Natural killer cell treated with Interleukin-12 subunit alpha and Interleukin-12 subunit beta and Interleukin-15 and Interleukin-18, amount 100 ng/mL, for 72 hours (primary cell): ENCODE measurements around the gene CXCR1. TPM values are rescaled to one million over a fixed set of nuclear protein-coding genes. Genes with fewer than 3 reads are reported as not detected.

Experiments used
- ATAC-seq, 2 donors: fragments of 150-1000 bp; cut with Tn5 transposase in 1 of 2; sonication (Bioruptor Pico), chemical (Tn5 transposase) in 1 of 2; 2 replicates each; pipeline ENCODE4 v1.10.0; 2021
- DNase-seq: peaks from one replicate; pipeline ENCODE4 v3.0.0; 2022; ENCODE audit warnings: low spot score
- H3K27ac Mint-ChIP-seq, 2 donors: 1 replicate in 1 of 2; 2 replicates in 1 of 2; pipeline ENCODE4 v1.8.0; 2022; ENCODE audit warnings: mixed read lengths in 2 of 2, mild to moderate bottlenecking in 1 of 2, moderate library complexity in 1 of 2
- H3K27me3 Mint-ChIP-seq, 2 donors: 1 replicate in 1 of 2; 2 replicates in 1 of 2; pipeline ENCODE4 v1.8.0; 2022; ENCODE audit warnings: mixed read lengths in 2 of 2
- H3K36me3 Mint-ChIP-seq: one replicate; pipeline ENCODE4 v1.8.0; 2022; ENCODE audit warnings: mixed read lengths
- H3K4me1 Mint-ChIP-seq, 2 donors: 1 replicate in 1 of 2; 2 replicates in 1 of 2; pipeline ENCODE4 v1.8.0; 2022; ENCODE audit warnings: low read depth in 2 of 2, mixed read lengths in 2 of 2, mild to moderate bottlenecking in 1 of 2
- H3K4me3 Mint-ChIP-seq: one replicate; pipeline ENCODE4 v1.8.0; 2022; ENCODE audit warnings: mixed read lengths
- H3K9me3 Mint-ChIP-seq: 2 replicates; pipeline ENCODE4 v1.8.0; 2022; ENCODE audit warnings: mixed read lengths
- total RNA-seq, 2 donors: library from RNA; stranded (reverse); gene quantifications; one replicate each; pipeline ENCODE4 v1.2.3, GENCODE V29; 2022

The CXCR1 gene
- total RNA-seq = under 1 TPM in 1 of 2 donors, not detected in 1; 0.28 TPM

DNA sequence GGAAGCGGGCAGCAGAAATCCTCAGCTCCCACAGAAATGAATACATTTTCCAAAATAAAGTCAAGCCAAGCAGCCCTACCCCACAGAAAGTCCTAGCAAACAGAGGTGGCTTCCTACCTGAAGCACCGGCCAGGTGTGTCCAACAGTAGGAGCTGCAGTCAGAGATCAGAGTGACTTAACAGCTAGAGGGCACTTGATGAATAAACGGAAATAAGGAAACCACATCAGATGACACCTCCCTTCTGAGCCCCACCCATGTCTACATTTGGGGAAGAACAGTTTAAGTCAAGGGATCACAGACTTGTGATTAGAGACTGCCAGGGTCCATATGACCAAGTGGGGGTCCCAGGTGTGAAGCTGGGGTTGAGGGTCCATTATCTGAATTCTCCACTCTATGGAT lies at the start of gene CXCR1:
Gene CXCR1, minus strand, starts transcription at position 172 of the 400 bp plus-strand sequence. CDS start 1,751 bp downstream, outside the sequence.
- peak; percentile 64 for DNase-seq
- peaks cover 67 to 71% of the 10 kb centered on the region in 2 donors for H3K4me1 Mint-ChIP-seq
- H3K4me3 Mint-ChIP-seq = peak within 1 kb of the TSS; percentile 82
- H3K27me3 Mint-ChIP-seq = no peaks in the 10 kb centered on the region
- no peaks in the 10 kb centered on the region for H3K9me3 Mint-ChIP-seq
- peaks cover 9% of the 10 kb centered on the region for H3K36me3 Mint-ChIP-seq
- ATAC-seq = peak; percentile 77 to 84
- H3K27ac Mint-ChIP-seq = peak within 1 kb of the TSS; percentile 63 to 89

DNA sequence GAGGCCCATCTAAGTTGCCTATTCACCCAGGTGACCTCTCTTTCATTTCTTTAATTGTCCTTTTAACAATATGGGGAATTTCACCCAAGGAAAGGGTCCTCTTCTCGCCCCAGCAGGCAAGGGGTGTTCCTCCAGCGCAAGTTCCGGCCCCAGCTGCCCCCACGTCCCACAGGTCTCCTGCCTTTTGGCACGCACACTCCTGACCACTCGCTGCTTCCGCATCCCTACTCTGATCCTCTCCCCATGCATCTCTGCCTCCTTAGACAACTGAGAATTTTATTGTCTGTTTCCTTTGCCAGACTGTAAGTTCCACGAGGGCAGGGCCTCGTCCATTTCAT lies 49.5 kb upstream of the CXCR1 start:
- Mint-ChIP-seq H3K4me1 (peaks cover 36 to 39% of the 10 kb centered on the region in 2 donors), H3K36me3 (peaks cover 27% of the 10 kb centered on the region), H3K9me3 (no peaks in the 10 kb centered on the region), H3K27ac (peak overlapping the region; percentile 91 to 94), H3K27me3 (peaks cover 0 to under 1% of the 10 kb centered on the region in 2 donors), H3K4me3 (peak overlapping the region; percentile 88)
- ATAC-seq (no peak), DNase-seq (no peak)

DNA sequence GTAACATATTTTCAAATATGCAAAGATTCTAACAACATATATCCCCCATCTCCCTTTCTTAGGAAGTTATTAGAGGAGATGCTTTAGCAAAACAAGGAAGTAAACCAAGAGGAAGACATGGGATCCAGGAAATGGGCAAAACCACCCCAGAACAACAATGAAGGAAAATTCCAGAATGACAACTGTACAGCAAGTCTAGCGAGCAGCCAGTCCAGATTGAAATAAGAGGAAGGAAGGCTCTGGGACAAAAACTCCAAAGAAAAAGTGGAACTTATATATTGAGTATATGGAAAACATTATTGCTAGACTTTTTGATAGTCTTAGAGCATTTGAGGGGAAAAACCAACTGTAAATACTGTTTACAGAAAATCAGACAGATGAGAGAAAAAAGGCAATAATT lies 47.4 kb upstream of the CXCR1 start:
- Mint-ChIP-seq H3K9me3 (peaks cover 4% of the 10 kb centered on the region), H3K36me3 (peaks cover 21% of the 10 kb centered on the region), H3K4me1 (peaks cover 18 to 22% of the 10 kb centered on the region in 2 donors), H3K27me3 (peaks cover 5 to 17% of the 10 kb centered on the region in 2 donors), H3K4me3 (no peak overlapping the region), H3K27ac (peak overlapping the region in 1 of 2 donors; percentile 38)
- ATAC-seq (no peak), DNase-seq (no peak)

DNA sequence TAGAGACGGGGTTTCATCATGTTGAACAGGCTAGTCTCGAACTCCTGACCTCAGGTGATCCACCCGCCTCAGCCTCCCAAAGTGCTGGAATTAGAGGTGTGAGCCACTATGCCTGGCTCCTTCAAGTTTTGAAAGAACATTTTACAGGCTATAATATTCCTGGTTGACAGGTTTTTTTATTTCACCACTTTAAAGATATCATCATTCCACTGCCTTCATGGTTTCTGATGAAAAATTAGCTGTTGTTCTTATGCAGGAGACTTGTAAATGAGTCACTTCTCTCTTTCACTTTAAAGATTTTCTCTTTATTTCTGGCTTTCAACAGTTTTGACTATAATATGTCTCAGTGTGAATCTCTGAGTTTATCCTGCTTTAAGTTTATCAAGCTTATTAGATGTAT lies 42.3 kb upstream of the CXCR1 start:
- H3K27me3 Mint-ChIP-seq = peaks cover 5 to 17% of the 10 kb centered on the region in 2 donors
- H3K4me1 Mint-ChIP-seq = peaks cover 0 to 2% of the 10 kb centered on the region in 2 donors
- H3K27ac Mint-ChIP-seq = no peak overlapping the region
- DNase-seq (no peak), ATAC-seq (no peak)
- peaks cover 9% of the 10 kb centered on the region for H3K36me3 Mint-ChIP-seq
- no peak overlapping the region for H3K4me3 Mint-ChIP-seq
- peaks cover 4% of the 10 kb centered on the region for H3K9me3 Mint-ChIP-seq

DNA sequence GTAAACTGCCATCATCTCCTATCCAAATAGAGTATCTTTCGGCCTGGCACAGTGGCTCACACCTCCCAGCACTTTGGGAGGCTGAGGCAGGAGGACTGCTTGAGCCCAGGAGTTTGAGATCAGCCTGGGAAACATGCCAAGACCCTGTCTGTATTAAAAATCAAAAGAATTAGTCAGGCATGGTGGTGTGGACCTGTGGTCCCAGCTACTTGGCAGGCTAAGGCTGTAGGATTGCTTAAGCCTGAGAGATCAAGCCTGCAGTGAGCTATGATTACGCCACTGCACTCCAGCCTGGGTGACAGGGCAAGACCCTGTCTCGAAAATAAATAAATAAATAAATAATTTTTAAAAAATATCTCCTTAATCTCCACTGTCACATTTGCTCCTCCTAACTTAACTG lies 35.5 kb upstream of the CXCR1 start:
- DNase-seq = no peak
- Mint-ChIP-seq H3K27me3 (peaks cover 8 to 16% of the 10 kb centered on the region in 2 donors), H3K36me3 (no peaks in the 10 kb centered on the region), H3K4me1 (no peaks in the 10 kb centered on the region), H3K9me3 (no peaks in the 10 kb centered on the region), H3K27ac (no peak overlapping the region), H3K4me3 (no peak overlapping the region)
- no peak for ATAC-seq

DNA sequence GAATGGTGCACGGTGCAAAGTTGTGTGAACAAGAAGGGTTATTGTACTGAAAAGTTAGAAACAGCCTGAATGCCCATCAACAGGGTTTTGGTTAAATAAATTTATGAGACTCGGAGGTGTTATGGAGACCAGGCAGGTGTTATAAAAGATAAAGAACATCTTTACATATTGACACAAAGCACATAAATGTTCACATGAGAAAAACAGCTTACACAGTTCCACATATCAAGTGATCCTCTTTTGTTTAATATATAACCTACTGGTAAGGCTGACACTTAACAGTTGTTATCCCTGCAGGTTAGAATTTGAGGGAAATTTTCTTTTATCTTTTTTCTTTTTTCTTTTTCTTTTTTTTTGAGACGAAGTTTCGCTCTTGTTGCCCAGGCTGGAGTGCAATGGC lies 30.2 kb upstream of the CXCR1 start:
- H3K27ac Mint-ChIP-seq = no peak overlapping the region
- peaks cover 11 to 16% of the 10 kb centered on the region in 2 donors for H3K27me3 Mint-ChIP-seq
- H3K4me1 Mint-ChIP-seq = no peaks in the 10 kb centered on the region
- H3K36me3 Mint-ChIP-seq = no peaks in the 10 kb centered on the region
- H3K9me3 Mint-ChIP-seq = no peaks in the 10 kb centered on the region
- H3K4me3 Mint-ChIP-seq = no peak overlapping the region
- DNase-seq = no peak
- ATAC-seq = no peak

DNA sequence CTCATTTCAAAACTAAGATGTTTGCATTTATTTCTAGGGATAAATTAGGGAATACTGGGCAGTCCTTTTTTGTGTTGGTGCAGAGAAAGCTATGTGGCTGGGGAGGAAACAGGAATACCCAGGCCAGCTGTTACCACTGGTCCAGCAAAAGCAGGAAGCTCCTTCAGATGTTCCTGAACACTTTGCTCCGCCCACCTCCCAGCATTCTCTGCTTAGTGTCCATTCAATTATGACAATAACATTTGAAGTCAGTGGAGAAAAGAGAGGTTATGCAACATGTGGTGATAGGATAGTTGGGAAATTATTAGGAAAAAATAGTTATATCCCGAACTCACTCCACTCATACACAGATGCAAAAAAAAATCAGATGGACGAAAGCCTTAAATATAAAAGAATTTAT lies 28.1 kb upstream of the CXCR1 start:
- no peaks in the 10 kb centered on the region for H3K9me3 Mint-ChIP-seq
- no peak overlapping the region for H3K4me3 Mint-ChIP-seq

DNA sequence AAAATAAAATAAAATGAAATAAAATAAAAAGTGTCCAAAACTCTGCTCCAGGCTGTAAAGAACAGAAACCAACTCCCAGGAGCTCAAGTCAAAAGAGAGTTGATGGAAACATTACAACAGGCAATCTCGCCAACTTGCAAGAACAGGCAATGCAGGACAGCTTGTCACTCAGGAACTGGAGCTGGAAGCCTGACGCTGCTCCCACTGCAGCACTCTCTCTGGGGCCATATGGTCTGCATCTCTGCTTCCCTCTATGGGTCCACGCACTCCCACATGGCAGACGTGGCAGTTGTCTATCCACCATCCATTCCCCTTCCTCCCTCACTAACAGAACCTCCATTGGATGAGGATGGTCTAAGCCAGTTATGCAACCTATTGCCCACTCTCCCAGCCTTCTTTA lies 26.9 kb upstream of the CXCR1 start:
- no peak for DNase-seq
- no peak overlapping the region for H3K4me3 Mint-ChIP-seq
- H3K9me3 Mint-ChIP-seq = no peaks in the 10 kb centered on the region
- no peaks in the 10 kb centered on the region for H3K4me1 Mint-ChIP-seq
- H3K27ac Mint-ChIP-seq = no peak overlapping the region
- peaks cover 7 to 9% of the 10 kb centered on the region in 2 donors for H3K27me3 Mint-ChIP-seq
- no peaks in the 10 kb centered on the region for H3K36me3 Mint-ChIP-seq
- no peak for ATAC-seq

More for the DNA sequence above, 28.1 kb upstream of the CXCR1 start:
- H3K27me3 Mint-ChIP-seq = peaks cover 11 to 16% of the 10 kb centered on the region in 2 donors
- H3K4me1 Mint-ChIP-seq = no peaks in the 10 kb centered on the region
- no peak overlapping the region for H3K27ac Mint-ChIP-seq
- no peak for DNase-seq
- H3K36me3 Mint-ChIP-seq = no peaks in the 10 kb centered on the region
- ATAC-seq = no peak

DNA sequence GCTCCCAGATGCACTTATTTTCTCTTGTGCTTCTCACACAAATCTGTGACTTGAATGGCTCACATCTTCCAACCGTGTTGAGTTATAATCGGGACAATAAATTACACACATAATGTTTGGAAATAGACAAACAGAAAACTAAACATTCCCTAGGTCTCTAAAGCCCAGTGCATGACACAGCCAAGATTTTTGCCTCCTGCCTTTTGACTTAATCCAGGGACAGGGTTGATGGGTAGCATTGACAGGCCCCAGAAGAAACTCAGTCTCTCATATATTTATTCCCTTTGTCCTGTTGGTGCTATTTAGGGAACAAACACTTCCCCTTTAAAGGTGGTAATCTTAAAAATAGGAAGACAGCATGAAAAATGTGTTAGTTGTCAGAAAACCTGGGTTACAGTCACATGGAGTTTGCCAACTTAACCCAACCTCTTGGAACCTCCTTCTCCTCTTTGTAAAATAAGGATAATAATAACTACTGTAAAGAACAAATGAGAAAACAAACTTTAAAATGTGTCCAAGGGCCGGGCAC lies 26.2 kb upstream of the CXCR1 start:
- Mint-ChIP-seq H3K27me3 (peaks cover 5% of the 10 kb centered on the region in 2 donors), H3K36me3 (no peaks in the 10 kb centered on the region), H3K27ac (no peak overlapping the region), H3K4me1 (no peaks in the 10 kb centered on the region), H3K4me3 (no peak overlapping the region), H3K9me3 (no peaks in the 10 kb centered on the region)
- ATAC-seq (no peak), DNase-seq (no peak)

DNA sequence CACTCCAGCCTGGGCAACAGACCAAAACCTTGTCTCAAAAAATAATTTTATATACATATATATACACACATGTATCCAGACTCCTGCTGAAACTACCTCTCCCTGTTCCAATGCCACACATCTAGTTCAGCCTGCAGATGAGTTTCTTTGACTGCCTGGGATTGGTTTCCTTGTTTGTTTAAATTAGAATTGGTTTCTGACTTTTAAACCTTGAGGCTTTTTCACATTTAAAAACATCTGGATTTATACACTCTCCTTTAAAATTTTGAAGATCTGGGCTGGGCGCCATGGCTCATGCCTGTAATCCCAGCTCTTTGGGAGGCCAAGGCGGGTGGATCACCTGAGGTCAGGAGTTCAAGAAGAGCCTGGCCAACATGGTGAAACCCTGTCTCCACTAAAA lies 21.8 kb upstream of the CXCR1 start:
- Mint-ChIP-seq H3K36me3 (no peaks in the 10 kb centered on the region), H3K27me3 (no peaks in the 10 kb centered on the region), H3K4me1 (peaks cover 15 to 20% of the 10 kb centered on the region in 2 donors), H3K9me3 (no peaks in the 10 kb centered on the region), H3K4me3 (no peak overlapping the region), H3K27ac (no peak overlapping the region)
- no peak for DNase-seq
- ATAC-seq = no peak

DNA sequence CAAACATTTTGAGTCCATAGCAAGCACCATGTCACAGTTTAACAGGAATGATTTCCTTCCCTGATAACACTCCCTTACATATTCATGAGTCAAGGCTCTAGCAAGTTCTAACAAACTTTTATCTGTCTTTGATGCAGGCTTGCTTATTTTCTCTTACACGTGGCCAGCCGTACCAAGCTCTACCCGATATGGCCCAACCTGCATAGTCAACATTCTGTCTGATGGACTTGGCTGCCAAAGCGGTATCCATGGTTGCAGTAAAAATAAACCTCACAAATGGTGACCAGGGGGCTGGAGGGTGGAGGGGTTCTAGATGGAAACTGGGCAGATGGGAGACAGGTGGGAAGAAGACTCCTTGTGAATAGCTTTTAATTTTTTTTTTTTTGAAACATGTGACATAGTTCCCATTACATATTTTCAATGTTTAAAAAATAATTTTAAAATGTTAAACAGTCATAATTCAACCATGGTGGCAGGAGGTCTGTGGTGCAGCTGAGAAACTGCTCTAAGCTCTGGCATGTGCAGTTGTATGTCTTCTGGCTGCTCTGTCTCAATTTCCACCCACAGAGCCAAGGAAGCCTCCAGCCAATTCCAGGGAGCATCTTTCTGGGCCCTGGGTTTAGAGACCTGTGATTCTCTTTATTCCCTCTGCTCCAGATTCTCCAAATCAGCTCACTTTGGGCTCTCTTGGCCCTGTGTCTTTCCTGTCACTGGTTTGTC lies 20.7 kb upstream of the CXCR1 start:
- Mint-ChIP-seq H3K36me3 (no peaks in the 10 kb centered on the region), H3K4me3 (no peak overlapping the region), H3K9me3 (no peaks in the 10 kb centered on the region), H3K4me1 (peaks cover 15 to 21% of the 10 kb centered on the region in 2 donors), H3K27ac (peak overlapping the region in 1 of 2 donors; percentile 21), H3K27me3 (no peaks in the 10 kb centered on the region)
- ATAC-seq = no peak
- DNase-seq = no peak

DNA sequence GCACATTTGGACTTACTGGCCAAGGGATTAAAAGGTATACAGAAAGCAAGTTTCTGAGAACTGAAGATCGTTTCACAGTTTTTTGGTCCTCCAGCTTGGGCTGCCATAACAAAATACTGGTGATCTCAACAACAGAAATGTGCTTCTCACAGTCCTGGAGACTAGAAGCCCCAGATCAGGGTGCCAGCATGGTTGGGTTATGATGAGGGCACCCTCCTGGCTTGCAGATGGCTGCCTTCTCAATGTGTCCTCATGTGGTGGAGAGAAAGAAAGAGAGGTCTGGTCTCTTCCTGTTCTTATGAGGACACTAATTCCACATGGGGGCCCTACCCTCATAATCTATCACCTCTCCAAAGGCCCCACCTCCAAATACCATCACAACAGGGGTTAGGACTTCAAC lies 20.1 kb upstream of the CXCR1 start:
- no peaks in the 10 kb centered on the region for H3K9me3 Mint-ChIP-seq
- DNase-seq (no peak), ATAC-seq (no peak)
- peaks cover 15 to 21% of the 10 kb centered on the region in 2 donors for H3K4me1 Mint-ChIP-seq
- no peaks in the 10 kb centered on the region for H3K27me3 Mint-ChIP-seq
- H3K36me3 Mint-ChIP-seq = no peaks in the 10 kb centered on the region
- H3K27ac Mint-ChIP-seq = peak overlapping the region in 1 of 2 donors; percentile 21
- no peak overlapping the region for H3K4me3 Mint-ChIP-seq

DNA sequence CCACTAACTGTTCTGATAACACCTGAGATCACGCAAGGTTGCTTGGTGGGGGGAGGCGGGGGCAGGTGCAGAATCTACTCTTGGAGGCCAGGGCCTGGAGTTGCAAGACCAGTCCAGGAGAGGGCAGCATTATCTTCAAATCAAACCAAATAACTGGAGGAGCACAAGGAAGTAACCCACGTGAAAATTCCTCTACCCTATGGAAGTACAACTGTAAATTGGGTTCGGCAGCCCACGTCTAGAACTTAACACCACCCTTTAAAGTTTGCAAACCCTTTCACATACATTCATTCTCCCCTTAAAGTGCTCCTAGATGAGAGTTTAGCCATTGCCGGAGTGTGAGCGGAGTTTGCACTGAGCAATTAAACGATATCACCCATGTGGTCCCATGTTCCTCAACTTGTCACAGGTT lies 19.6 kb upstream of the CXCR1 start:
- Mint-ChIP-seq H3K4me3 (peak overlapping the region; percentile 8), H3K36me3 (no peaks in the 10 kb centered on the region), H3K4me1 (peaks cover 15 to 21% of the 10 kb centered on the region in 2 donors), H3K9me3 (no peaks in the 10 kb centered on the region), H3K27ac (peak overlapping the region in 1 of 2 donors; percentile 22), H3K27me3 (no peaks in the 10 kb centered on the region)
- DNase-seq = peak; percentile 63
- peak; percentile 83 to 88 for ATAC-seq

DNA sequence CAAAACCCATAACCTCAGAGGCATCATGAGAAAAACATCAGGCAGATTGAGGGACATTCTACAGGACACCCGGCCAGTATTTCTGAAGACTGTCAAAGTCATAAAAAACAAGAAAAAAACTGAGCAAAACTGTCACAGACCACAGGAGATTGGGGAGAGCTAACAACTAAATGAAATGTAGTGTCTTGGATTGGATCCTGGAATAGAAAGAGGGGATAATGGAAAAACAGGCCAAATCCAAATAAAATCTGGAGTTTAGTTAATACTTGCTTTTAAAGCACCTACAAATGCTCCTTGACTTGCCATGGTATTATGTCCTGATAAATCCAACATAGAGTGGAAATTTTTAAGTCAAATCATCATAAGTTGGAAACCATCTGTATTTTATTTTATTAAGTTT lies 17.6 kb upstream of the CXCR1 start:
- no peak overlapping the region for H3K4me3 Mint-ChIP-seq
- no peak for DNase-seq
- H3K36me3 Mint-ChIP-seq = no peaks in the 10 kb centered on the region
- peaks cover 15 to 21% of the 10 kb centered on the region in 2 donors for H3K4me1 Mint-ChIP-seq
- no peak for ATAC-seq
- no peaks in the 10 kb centered on the region for H3K9me3 Mint-ChIP-seq
- H3K27ac Mint-ChIP-seq = no peak overlapping the region
- H3K27me3 Mint-ChIP-seq = no peaks in the 10 kb centered on the region
